Kidney (tissue), 14 donors: ENCODE results near the gene TMEM79. TPM values are rescaled to one million over a fixed set of nuclear protein-coding genes. Genes with fewer than 3 reads are reported as not detected.

Experiments used
- DNase-seq, 5 donors: peaks; one replicate each; pipeline ENCODE4 v3.0.0-alpha.2; 2013 to 2020
- FAIRE-seq: peaks from 2 replicates; lab custom pipeline; 2012; peaks lifted over from hg19 to GRCh38; lab: Jason Lieb, UNC
- H3K27ac ChIP-seq, 2 donors: one replicate each; pipeline ENCODE4 v1.7.0; 2013; ENCODE audit warnings: low read depth in 2 of 2, low read length in 2 of 2, inconsistent platforms in 1 of 2
- H3K27me3 ChIP-seq: one replicate; pipeline ENCODE4 v1.7.1; 2013; ENCODE audit warnings: low read length, inconsistent platforms; ENCODE audit not compliant: control insufficient read depth, insufficient read depth
- H3K36me3 ChIP-seq, 3 donors: one replicate each; pipeline versions ENCODE4 v1.7.0 to v1.7.1; 2013; ENCODE audit warnings: low read length in 3 of 3, control low read depth in 1 of 3, inconsistent platforms in 1 of 3; ENCODE audit not compliant: insufficient read depth in 3 of 3, control insufficient read depth in 2 of 3
- H3K4me1 ChIP-seq, 3 donors: one replicate each; pipeline versions ENCODE4 v1.7.0 to v1.7.1; 2013; ENCODE audit warnings: low read length in 3 of 3, inconsistent platforms in 1 of 3, low read depth in 1 of 3; ENCODE audit not compliant: control insufficient read depth in 2 of 3, insufficient read depth in 2 of 3
- H3K4me3 ChIP-seq, 3 donors: one replicate each; pipeline versions ENCODE4 v1.7.0 to v1.8.1; 2013; ENCODE audit warnings: low read length in 3 of 3, control low read depth in 1 of 3, inconsistent platforms in 1 of 3
- H3K9ac ChIP-seq, 3 donors: one replicate each; pipeline versions ENCODE4 v1.7.0 to v1.7.1; 2013; ENCODE audit warnings: low read length in 3 of 3, control low read depth in 1 of 3, inconsistent platforms in 1 of 3
- H3K9me3 ChIP-seq, 3 donors: one replicate each; pipeline versions ENCODE4 v1.7.0 to v1.7.1; 2013; ENCODE audit warnings: low read length in 3 of 3, control low read depth in 1 of 3, inconsistent platforms in 1 of 3; ENCODE audit not compliant: control insufficient read depth in 2 of 3, insufficient read depth in 1 of 3
- CTCF ChIP-seq: IDR thresholded peaks from 3 replicates; pipeline ENCODE4 v1.5.1; 2012; ENCODE audit warnings: mild to moderate bottlenecking, moderate library complexity, borderline replicate concordance; ENCODE audit not compliant: insufficient read depth; ENCODE audit errors: extremely low read depth
- intact Hi-C: fragments of 100-400 bp; cut with DNase I; formaldehyde crosslinking; loops from one replicate; pipeline ENCODE4 v1.11.1; 2022
- polyA plus RNA-seq: library from polyadenylated mRNA; stranded (reverse); fragments of 350-450 nt; fragmentation: Illumina TruSeq; extraction: RNeasy Lipid Tissue Mini Kit (QIAGEN cat#74804); gene quantifications from one replicate; pipeline ENCODE4 v1.2.3, GENCODE V29; 2014; ENCODE audit warnings: low read depth, low replicate concordance; ENCODE audit not compliant: insufficient read depth
- total RNA-seq: library from RNA; stranded (reverse); fragmentation: NEBNext Ultra II Directional; extraction: Animal tissue kit (Norgen Biotek cat#: 25700); gene quantifications from one replicate; pipeline ENCODE4 v1.2.1, GENCODE V29; 2021
- donor health status: control.
- donor health status: control.
- donor health status: control.
- donor health status: control.
- donor health status: control.
- donor health status: DM: yes; HTN: yes; CAD: no.
- donor health status: Normal renal cell carcinoma (clear cell type).

TMEM79 gene
- total and polyA plus RNA-seq, 2 donors from 2014 or later = 2.7 to 3.9 TPM

- intact Hi-C loops = no loop called here
These were observed 5.7 kb downstream of the TMEM79 start for GRCh38 chr1:156289857-156290256.

GRCh38 chr1:156291226-156292061, 7.3 kb downstream of the TMEM79 start:
- Histone ChIP-seq H3K27me3 (no peaks in the 10 kb centered on the region), H3K4me1 (peaks cover 0 to 20% (median 13%) of the 10 kb centered on the region in 3 donors), H3K9me3 (no peaks in the 10 kb centered on the region), H3K4me3 (peak overlapping the region; percentile 66 to 82 (median 76)), H3K36me3 (peaks cover 0 to 2% (median 2%) of the 10 kb centered on the region in 3 donors), H3K9ac (peak overlapping the region; percentile 57 to 92 (median 68)), H3K27ac (peak overlapping the region; percentile 84 to 85)
- TF ChIP-seq CTCF = no peak
- DNase-seq = peak; percentile 88 to 94 (median 92)
- no peak for FAIRE-seq
- intact Hi-C loops = no loop called here

More at GRCh38 chr1:156289857-156290256, 5.7 kb downstream of the TMEM79 start:
- Histone ChIP-seq H3K4me1 (peaks cover 0 to 16% (median 11%) of the 10 kb centered on the region in 3 donors), H3K9ac (no peak overlapping the region), H3K27me3 (no peaks in the 10 kb centered on the region), H3K36me3 (peaks cover 0 to 2% (median 2%) of the 10 kb centered on the region in 3 donors), H3K4me3 (no peak overlapping the region), H3K27ac (no peak overlapping the region), H3K9me3 (no peaks in the 10 kb centered on the region)
- no peak for TF ChIP-seq CTCF
- DNase-seq = no peak
- FAIRE-seq = no peak

GRCh38 chr1:156293098-156293434, 8.9 kb downstream of the TMEM79 start:
- FAIRE-seq (no peak), DNase-seq (no peak)
- H3K27ac ChIP-seq = no peak overlapping the region
- intact Hi-C loops = no loop called here
- no peaks in the 10 kb centered on the region for H3K27me3 ChIP-seq
- H3K36me3 ChIP-seq = peaks cover 0 to 2% (median 2%) of the 10 kb centered on the region in 3 donors
- no peak overlapping the region for H3K4me3 ChIP-seq
- no peaks in the 10 kb centered on the region for H3K9me3 ChIP-seq
- peaks cover 0 to 20% (median 13%) of the 10 kb centered on the region in 3 donors for H3K4me1 ChIP-seq
- TF ChIP-seq CTCF = no peak
- H3K9ac ChIP-seq = no peak overlapping the region
